Myocyte (in vitro differentiated cells): ENCODE data around the gene FCN2. TPM values are rescaled to one million over a fixed set of nuclear protein-coding genes. Genes with fewer than 3 reads are reported as not detected.

Experiments
- DNase-seq: peaks from one replicate; pipeline ENCODE4 v3.0.0-alpha.2; 2012; ENCODE audit warnings: low read depth
- total RNA-seq: library from RNA; depleted of rRNA; stranded (reverse); fragments of >200 nt; gene quantifications from 2 replicates; pipeline ENCODE4 v1.2.3, GENCODE V29; 2014

The FCN2 gene
- total RNA-seq, 1 donor from 2014 or later, result not detected

DNA sequence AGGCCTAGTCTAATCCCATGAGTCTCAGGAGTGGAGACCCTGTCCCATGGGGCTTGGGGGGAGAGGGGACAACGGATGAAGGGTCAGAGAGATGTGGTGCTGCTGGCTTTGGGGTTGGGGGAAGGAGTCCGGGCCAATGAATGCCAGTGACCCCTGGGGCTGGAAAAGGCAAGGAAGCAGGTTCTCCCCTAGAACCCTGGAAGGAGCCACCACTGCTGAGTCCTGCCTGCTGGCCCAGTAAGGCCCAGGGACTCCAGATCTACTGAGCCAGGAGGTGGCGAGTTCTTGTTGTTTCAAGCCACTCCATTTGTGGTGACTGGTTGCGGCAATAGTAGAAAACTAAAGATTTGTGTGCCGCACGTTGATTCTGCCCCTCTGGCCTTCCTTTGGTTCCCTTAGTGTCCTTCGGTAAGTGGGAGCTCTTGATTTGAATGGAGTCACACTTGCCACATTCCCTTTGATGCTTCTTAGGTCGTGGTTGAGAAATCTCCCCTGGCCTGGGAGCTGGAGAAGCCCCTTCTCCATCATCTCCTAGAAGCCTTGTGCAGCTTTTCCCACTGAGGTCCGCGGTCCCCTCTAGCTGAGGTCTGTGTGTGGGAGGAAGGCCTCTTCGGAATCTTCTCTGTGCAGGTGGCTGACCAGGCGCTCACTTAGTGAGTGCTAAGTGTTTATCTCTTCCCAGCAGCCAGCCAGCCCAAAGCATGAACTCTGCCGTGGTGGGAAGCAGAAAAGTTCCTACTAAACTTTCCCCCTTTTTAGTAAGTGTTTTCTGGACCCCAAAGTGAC is 28.1 kb downstream of the FCN2 start:
- DNase-seq, result no peak

DNA sequence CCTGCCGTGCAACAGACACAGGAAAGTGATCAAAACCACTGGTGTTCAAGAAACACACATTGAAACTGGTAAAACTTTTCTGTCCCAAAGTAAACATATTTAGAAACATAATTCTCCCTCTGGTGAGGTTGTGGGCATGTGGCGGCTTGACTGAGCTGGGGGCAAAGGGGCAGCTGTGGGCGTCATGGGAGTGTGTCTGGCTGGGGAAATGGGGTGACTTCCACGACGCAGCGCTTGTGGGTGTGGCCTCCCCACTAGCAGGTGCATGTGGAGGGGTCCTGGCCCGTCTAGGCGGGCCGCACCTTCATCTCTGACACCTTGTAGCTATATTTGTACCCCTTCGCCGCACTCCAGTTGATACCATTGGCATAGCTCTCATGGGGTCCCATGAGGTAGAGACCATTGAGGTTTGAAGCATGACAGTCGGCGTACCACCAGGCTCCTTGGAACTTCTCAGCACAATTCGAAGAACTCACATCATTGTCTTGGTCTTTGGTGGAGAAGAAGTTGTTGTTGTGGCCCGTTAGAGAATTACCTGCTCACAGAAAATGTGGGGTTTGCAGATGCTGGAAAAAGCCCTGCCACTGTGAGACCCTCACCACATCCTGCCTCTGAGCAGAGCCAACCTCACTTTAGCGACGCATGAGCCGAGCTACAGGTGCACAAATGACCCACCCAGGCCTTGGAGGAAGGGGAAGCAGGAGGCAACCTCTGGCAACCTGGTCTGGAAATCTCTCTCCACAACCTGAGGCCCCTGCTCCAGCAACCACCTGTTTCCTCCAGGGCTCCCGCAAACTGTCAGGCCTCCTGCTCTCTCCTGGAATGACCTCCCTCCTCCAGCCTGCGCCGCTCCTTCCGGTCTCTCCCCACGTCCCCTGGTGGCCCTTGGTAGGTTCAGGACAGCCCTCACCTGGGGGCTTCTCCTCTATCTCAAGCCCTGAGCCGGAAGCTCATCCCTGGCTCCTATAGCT is 29.2 kb downstream of the FCN2 start:
- no peak for DNase-seq

DNA sequence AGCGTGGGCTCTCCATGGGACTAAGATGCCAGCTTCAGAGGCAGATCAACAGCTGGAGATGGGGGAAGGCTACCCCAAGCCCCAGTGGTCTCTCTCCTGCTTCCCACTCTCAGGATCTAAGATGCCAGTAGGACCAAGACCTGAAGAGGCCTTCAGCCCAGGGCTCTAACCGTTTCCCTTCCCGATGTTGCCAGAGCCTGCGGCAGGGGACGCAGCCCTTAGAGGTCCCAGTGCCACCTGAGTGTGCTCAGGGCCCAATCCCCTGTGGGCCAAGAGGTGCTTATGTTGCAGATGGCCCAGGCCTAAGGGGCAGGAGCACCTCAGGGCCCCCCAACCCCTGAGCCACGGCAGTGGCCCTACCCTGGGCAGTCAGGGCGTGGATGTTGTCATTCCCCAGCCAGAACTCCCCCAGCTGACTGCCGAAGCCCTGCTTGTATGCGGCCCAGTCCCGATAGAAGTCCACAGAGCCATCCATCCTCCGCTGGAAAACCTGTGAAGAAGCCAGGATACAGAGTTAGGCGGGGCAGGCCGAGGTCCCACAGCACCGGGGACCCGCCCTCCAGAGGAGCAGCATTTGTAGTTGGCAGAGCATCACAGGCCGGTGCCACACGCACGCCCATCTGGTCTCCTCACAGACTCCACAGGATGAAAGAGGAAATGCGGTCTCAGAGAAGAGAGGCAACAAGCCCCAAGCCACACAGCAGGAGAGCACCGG is 31.7 kb downstream of the FCN2 start:
- DNase-seq, result no peak

DNA sequence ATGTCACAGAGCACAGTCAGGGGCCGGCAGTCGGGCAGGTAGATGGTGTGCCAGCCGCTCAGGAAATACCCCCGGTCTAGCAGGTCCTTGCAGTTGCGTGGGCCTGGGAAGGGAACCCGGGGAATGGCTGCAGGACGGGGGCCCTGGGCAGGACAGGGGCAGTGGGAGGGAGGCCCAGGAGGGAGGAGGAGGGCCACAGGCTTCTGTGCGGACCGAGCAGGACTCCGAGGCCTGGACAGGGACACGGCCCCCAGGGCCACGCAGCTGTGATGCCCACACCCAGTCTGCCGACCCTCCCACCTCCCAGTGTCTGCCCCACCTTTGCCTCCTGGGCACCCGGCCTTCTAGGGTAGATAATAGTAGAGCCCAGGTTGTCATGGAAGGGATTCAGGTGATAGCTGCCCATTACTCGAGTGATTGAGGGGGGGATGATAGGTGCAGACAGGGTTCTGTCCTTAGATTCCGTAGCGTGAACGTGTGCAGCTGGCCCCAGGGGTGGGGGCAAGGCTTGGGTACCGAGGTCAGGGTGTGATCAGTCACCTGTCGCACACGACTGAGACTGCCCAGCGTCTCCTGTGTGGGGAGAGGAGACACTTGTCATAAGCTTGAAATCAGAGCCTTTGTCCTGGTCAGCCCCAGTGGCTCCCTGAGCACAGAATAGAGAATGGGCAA is 32.6 kb downstream of the FCN2 start:
- DNase-seq, result no peak

DNA sequence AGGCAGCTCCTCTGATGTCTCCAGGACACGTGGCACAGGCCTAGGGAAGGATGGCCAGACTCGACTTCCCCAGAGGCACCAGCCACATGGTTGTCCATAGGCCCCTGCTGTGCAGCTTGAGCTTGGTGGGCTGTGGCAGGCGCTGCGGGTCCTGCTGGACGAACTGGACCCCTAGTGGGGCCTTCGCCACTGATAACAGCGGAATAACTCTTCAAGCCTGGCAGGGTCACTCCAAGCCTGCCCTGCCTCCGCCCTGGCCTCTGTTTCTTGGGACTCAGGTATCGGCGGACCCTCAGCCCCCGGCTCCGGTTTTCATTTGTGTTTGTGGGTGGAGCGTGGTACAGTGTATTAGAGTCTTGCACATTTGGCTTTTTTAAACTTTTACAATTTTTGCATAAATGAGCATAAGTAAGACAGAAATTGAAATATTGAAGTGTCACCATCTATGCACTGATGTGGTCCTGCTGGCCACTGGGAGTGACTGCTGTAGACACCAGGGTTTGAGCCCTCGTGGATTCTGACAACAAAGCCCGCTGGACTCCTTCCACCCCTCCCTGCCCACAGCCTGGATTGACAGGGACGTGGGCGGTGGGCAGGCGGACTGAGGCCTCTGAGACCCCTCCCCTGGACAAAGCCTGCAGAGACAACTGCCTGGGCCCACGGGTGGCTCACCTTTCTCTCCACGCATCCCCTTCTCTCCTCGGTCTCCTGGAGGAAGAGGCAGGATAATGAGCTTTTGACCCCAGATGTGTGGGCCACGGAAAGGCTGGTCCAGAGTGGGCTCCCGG is 33.3 kb downstream of the FCN2 start:
- no peak for DNase-seq

DNA sequence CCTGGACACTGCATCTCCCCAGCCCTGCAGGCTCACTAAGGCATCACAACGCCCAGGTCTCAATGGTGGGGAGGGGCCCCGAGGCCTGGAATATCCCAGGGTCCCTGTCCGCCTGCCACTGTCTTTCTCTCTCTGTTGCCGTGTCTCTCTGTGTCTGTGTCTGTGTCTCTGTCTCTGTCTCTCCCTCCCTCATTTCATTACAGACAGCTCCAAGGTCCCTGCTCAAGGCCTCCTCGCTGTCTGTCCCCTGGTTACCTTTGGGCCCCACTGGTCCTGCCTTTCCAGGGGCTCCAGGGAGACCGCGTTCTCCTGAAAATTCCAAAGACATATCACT is 33.9 kb downstream of the FCN2 start:
- no peak for DNase-seq

DNA sequence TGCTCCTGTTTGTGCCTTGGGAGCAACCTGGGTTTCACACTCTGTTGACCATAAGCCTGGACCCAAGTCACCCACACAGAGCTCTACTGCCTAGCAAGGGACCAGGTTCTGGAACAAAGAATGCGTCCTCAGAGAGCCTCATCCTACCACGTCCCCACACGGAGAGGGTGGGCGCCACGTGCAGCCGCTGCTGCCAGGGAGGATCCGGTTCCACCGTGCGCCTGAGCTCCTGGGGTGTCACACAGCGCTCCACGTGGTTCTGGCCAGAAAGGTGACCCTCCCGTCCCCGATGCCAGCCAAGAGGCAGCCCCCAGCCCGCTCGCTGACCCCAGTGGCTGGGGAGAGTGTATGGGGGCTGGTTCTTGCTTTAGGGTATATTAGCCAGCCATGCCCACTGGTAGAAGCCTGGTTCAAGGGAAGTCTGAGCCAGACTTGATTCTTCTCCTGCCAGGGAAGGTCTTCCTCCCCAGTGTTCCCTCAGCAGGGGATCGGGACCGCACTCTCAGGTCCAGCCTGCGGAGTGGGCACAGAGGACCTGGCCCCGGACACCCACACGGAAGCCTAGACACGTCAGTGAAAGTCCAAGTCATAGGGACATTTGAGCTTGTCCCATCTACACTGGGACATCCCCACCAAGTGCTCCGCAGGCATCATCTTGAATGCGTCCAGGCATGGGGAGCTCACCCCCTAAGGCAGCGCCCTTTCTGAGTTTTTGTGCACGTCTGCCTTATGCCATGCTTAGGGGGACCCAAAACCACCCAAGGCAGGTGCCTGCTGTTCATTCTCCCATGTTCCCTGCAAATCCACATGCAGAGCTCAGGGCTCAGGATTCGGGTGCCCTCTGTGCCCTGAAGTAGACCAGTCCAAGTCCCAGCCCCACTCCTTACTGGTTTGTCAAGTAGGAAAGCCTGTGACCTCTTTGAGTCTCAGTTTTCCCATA is 34.7 kb downstream of the FCN2 start:
- DNase-seq, result no peak

DNA sequence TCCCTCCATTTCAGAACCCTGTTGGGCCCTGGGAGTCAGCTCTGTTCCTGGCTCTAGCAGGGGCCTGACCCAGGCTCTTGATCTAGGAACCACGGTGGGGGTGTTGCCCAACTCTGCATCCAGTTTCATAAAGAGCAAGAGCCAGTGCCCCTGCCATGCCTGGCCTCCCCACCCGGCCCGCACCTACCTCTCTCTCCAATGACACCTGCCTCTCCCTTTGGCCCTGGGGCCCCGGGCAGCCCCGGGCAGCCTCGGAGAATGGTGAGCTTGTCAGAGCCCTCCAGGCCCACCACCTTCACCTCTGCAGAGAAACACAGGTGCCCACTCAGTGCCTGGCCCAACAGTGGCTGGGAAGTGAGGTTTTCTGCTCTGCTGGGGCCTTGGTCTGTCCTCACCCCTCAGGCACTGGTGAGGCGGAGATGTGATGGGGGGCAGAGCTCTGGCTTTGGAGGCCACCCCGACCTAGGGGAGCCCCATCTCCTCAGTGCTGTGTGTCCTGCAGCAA is 35.6 kb downstream of the FCN2 start:
- DNase-seq, result no peak

DNA sequence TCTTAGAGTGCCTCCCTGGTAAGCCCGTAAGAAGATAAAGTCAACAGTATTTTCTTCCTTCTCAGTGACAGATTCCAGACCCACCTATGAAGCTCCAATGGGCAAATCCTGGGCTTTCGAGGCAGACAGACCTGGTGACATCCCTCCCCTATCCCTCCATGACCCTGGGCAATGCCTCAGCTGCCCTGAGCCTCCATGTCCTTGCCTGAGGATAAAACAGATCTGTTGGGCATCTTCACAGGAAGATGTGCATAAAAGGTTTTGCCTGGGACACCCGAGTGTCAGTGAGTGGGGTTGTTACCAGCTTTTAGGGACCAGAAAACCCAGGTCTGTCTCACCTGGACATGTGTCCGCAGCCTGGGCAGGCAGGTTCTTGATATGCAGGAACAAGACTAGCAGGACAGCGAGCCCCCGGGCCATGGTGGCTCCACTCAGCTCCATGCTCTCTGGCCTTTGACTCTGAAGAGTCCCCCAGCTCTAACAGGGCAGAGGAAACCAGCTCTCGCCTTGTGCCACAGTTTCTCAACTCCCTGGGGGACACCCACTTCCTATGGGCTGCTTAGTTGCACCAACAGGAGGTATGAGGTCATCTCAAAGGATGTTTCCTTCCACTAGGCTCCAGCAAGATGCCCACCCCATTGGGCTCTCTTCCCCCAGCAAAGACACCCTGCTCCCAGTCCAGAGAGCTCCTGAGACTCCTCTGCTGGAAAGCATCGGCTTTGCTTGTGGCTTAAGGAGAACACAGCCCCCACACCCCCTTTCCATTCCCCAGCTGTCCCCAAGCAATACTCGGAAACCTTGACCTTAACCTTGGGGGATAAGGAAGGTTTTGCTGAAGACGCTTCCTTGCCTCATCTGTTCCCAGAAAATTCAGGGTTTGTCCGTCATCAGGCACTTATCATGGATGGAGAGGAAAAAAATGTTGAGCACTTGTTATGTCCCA is 37.1 kb downstream of the FCN2 start, which contains the start of gene FCN1:
TSS of gene FCN1 (minus strand) at position 482 of the 943 bp plus-strand sequence. CDS start at position 441, 41 bp downstream.
- DNase-seq, result no peak

DNA sequence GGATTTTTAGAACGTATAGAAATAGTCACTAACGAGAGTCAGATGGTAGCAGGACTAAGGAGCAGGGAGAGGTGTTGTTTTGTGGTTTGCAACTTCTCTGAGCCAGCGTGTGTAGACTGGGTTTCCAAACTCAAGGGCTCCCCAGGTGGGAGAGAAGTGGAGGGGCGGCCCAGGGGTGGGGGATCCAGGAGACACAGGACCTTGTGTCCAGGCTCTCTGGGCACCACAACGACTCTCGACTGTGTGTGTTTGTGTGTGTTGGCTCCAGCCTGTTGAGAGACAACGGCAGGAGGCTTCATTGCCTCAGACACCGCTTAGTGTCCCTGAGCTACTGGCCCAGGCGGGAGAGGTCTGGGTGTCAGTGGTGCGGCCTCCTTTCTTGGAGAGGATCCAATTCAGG is 38.0 kb downstream of the FCN2 start:
- DNase-seq, result no peak

DNA sequence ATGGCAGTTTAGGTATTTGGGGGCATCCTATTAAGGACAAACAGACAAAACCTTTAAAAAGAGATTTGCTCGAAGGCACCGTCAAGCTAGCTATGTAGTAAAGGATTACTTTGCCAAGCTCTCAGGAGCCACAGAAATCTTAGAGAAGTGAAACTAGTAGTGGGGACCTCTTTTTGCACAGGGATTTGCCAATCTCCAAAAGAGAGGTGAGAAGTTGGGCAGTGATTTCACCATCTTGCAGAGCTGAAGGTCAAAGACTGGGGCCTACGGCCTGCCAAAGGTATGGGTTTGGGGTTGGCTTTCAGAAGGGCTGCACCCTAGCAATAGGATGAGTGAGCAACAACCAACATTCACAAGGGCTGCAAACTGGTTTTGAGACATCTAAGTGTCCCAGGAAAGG is 38.7 kb downstream of the FCN2 start:
- DNase-seq, result no peak

DNA sequence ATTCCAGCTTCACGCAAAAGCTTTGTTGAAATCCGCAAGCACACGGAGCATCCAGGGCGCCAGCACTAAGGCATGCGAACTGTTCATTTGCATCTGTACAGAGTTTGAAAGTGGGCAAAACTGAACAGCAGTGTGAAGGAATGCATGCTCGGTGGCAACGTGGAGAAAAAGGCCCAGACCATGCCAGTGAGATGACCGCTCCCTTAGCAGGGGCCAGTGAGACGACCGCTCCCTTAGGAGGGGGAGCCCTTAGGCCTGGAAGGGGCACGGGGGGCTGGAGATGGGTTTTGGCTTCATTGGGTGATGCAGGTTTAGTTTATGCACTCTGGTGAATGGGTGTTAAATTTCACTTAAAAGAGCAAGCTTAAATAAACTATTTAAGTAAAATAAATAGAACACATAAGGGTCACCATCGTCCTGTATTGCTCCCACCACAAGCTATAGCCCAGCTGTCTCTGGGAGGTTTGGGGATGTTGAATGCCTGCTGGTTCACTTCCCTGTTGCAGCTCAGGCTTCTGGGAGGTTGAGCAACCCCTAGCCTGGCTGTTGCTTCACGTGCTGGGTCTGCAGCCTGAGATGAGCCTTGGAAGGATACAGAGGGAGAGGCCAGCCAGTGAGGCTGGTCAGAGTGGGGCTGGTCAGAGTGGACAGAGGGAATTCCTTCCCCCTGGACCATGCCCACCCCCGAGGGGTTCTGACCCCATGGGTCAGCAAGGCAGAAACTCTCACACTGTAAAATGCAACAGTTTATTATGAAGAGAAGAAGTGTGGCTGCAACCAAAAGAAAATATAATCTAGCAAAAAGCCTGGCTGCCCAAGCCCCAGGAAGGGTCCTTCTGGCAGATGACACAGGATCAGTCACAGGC is 41.7 kb downstream of the FCN2 start:
- DNase-seq, result no peak

DNA sequence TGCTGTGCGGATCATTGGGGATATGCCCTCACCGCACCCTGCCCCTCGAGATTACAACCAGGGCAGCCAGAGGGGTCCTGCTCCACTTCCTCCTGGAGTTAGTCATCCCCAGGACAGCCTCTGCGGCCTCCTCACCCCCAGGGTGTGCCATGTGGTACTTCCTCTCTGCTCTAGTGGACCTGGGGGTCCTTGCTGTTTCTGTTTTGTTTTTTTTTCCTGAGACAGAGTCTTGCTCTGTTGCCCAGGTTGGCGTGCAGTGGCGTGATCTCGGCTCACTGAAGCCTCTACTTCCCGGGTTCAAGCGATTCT is 42.3 kb downstream of the FCN2 start:
- no peak for DNase-seq

DNA sequence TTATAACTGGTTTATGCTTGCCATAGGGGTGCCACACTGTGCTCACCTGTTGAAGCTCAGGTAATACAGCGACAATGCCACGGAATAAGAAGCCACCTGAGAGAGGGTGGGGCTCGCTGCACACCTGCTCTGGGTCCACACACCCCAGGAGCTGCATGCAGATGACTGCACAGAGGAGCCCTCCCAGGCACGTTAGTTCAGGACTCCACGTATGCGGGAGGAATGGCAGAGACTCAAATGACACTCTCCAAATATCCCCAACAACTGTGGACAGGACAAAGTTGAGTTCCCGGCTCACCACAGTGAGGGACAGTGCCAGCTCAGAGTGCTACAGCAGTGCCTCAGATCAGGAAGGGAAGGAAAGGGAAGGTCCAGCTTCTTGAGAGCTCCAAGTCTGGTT is 42.9 kb downstream of the FCN2 start:
- no peak for DNase-seq

DNA sequence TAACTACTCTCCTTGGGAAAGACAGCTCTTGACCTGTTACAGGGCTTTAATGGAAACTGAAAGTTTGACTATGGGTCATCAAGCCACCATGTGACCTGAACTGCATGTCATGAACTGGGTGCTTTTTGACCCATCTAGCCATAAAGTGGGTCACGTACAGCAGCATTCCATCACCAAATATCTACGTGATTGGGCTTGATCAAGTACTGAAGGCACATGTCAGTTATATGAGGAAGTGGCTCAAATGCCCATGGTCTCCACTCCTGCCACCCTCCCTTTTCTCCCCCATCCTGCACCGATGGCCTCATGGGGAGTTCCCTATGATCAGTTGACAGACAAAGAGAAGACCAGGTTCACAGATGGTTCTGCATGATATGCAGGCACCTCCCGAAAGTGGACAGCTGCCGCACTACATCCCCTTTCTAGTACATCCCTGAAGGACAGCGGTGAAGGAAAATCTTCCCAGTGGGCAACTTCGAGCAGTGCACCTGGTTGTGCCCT is 44.5 kb downstream of the FCN2 start:
- no peak for DNase-seq

DNA sequence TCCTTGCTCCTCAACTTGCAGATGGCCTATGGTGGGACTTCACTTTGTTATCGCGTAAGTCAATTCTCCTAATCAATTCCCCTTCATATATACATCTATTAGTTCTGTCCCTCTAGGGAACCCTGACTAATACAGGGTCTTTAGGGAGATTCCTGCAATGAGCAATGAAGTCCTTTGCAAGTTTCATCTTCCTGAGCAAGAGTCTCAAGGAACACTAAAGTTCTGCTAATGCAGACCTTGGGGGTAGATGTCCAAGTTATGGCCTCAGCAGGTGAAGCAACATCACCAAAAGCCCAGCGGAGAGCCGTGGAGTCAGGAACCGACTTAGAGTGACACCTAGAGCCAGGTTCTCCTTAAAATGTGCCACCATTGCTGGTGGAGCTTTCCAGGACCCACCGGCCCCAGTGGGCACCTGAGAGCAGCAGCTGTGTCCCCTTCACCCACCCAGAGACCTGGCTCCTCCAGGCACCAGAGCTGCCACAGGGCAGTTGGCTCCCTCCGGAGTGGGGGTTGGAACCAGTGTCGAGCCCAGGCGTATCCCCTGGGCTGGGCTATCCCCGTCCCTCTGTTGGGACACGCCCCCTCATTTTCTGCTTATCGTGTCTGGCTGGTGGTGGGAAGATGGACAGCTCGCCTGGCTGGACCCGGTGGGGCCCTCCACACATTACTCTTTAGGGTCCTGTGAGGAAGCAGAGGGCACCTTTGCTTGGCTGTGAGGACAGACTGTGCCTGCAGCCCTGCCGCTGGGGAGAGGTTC is 48.0 kb downstream of the FCN2 start:
- DNase-seq, result no peak
